Activated CD8-positive, alpha-beta memory T cell treated with anti-CD3 and anti-CD28 coated beads, Interleukin-2, amount 50 U/mL, for 1 hour (primary cell): ENCODE results near the gene ADAMTSL3.

Source experiments
- DNase-seq: peaks from one replicate; pipeline ENCODE4 v3.0.0-alpha.2; 2020; ENCODE audit errors: extremely low read depth

The ADAMTSL3 gene

DNA sequence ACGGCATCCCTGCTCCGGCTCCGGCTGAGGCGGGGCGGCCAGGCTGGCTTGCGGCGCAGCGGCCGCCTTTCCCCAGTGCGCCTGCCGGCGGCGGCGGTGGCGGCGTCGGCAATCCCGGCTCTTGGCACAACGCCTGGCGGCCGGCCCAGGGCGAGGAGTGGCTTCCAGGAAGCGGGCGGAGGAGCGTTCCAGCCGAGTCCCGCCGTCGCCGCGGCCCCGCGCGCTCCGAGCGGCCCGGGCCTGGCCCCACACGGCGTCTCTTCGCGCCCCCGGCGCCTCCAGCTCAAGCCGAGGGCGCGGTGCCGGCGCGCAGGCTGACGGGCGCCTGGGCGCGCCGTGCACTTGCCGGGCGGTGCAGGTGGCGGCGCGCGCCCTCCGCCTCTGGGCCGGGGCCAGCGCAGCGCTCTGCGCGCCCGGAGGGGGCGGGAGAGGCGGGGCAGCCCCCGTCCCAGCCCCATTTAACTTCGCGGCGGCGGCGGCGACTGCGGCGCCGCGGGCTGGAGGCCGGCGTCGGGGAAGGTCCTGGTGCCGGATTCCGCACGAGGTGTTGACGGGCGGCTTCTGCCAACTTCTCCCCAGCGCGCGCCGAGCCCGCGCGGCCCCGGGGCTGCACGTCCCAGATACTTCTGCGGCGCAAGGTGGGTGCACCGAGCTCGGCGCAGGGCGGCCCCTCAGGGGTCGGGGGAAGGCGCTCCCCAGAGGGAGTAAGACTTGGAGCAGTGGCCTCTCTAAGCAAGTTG lies at the start of gene ADAMTSL3:
ADAMTSL3 (plus strand) TSS at position 485 of the 740 bp plus-strand sequence. CDS start 1,639 bp downstream, outside the sequence.
- DNase-seq: no peak

DNA sequence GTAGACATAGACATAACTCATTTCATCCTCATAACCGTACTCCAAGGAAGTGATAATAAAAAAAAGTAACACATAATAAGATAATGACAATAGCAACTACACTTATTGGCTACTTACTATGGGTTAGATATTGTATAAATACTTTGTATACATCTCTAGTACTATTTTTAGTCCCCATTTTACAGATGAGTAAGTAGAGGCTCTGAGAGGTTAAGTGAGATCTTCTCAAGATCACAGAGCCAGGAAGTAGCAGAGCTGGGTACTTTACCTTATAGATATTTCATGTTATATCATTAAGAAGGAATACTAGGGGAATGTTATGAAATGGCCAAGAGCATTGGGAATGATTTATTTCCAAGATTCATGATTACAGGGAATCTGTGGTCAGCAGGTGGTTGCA lies 49.4 kb upstream of the ADAMTSL3 start:
- no peak for DNase-seq

DNA sequence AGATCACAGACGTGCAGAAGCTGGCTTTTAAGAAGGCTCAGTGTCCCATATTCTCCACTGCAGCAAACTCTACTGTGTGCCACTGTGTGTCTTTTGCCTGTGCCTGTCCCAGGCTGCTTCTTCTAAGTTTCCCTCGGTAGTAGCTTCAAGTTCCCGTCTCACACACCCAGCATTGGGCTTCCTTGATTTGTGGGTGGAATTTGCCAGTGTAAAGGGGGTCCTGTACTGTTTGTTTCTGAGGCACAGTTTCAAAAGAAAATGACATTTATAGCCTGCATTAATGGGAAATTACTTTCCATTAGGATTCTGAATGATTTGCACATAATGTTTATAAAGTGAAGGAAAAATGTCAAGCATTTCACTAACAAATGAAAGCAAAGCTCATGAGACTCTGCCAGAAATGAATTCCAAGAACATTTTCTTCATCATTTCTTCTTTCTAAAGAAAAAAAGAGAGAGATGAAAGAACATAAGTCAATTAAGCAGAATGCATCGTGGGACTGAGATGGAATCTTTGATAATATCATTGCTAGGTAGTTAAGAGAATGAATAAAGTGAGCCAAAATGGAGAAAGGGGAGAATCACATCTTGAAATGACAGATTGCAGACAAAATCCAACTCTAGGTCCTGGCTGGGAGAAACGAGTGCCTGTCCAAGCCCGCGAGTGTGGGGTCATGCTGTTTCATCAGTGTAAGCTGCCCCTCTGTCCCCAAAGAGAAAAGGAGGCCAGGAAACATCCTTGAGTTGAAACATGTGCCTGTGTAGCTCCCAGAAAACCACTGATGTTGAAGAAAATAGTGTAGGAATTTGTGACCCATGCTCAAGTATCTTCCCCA lies 48.6 kb upstream of the ADAMTSL3 start:
- no peak for DNase-seq

DNA sequence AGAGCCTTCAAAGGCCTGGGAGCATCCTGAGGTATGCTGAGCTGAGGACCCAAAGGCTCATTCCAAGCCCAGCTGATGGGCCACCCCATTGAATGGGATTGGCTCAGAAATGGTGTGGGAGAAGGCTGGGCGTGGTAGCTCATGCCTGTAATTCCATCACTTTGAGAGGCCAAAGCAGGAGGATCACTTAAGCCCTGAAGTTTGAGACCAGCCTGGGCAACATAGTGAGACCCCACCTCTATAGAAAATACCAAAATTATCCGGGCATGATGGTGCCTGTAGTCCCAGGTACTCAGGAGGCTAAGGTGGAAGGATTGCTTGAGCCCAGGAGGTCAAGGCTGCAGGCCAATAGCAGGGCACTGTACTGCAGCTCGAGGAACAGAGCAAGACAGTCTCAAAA lies 43.8 kb upstream of the ADAMTSL3 start:
- no peak for DNase-seq

DNA sequence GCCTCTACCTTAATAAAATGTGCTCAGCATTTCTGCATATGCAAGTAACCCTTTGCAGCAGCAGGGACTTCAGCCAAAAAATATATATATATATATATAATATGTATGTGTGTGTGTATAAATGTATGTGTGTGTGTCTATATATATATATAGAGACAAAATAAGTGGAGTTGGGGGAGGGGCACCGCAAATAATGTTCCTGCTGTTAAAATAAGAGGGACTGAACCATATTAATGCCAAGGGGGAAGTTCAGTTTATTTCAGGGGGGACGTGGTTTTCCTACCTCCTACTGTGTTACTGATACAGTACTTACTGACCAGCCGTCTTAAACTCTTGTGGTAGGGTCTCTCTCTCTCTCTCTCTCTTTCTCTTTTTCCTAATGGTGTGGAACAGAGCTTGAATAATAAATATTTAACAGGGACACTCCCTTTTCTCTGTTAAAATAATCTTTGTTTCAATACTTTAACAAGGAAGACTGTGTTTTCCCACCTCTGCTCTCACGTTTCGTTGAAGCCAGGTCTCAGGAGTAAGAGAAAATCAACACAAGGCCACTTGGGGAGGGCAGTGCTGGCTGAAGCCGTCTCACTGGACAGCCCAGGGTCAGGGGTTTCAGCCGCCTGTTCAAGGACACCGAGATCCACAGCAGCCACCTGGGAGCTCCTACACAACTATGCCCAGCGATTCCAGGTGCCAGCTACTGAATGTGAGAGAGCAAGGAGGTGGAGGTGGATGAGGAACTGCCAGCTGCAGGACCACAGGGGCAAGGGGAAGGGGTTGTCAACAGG lies 42.8 kb upstream of the ADAMTSL3 start:
- DNase-seq: no peak

DNA sequence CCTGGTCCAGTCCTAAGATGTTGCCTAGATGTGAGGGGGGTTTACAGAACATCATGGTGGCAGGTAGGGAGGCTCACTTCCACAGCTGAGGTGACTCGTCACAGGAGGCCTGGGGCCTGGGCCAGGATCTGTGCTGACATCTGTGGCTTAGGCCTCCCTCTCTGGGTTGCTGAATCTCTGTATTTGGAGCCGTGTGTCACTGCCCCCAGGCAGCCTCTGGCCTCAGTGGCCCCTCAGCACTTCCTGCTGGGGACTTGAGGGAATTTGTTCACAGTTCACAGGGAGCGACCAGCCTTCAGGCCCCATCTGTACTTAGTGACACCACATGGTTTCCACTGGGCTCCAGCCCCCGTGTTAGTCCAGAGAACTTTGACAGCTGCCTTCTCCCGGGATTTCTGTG lies 41.7 kb upstream of the ADAMTSL3 start:
- no peak for DNase-seq

DNA sequence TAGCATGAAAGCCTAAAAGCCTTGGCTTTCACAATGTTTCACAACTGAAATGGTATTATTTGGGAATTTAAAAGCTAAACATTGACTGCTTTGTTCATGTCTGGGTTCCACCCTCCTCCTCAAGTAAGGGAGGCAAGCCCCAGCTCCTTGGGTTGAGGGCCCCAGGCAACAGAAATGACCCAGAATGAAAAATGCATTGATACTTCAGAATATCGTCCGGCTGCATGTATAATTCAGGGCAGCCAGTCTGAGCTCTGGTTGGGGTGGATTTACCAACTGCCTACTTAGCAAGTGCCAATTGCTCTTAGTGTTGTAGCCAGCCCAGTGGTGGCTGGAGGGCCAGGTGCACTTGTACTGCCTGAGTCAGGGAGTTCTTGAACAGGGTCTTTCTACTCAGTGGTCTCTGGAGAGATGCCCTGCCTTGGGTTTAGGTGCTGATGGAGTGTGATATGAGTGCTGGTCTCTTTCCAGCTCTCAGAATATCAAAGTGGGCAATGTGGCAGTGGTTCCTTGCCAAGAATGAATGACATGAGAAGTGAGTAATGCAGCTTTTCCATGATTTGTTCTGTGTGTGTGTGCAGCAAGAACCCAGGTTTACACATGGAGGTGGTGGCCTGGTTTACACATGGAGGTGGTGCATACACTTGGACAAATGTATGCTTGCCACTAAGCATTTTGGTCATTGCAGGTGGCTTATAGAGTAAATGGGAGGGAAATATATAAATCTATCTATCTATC lies 40.9 kb upstream of the ADAMTSL3 start:
- DNase-seq: no peak

DNA sequence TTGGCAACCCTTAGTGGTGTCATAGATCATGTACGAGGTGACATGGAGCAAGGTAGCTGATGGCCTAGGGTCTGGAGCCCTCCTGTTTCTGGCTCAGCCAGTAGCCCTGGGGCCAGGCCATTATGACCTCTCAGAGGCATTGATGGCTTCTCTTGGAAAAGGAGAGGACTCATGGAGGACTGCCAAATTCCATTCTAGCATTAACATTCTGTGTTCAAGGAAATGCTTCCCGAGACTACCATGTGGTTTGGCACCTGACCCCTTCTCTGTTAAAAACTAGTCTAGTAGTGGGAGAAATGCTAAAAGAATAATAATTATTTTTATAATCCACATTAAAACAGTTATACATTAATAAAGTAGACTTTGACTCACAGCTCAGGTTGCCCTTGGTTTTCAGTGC lies 40.2 kb upstream of the ADAMTSL3 start:
- DNase-seq: no peak

- DNase-seq: no peak
Measured at GRCh38 chr15:83616840-83617239, 37.1 kb upstream of the ADAMTSL3 start.

DNA sequence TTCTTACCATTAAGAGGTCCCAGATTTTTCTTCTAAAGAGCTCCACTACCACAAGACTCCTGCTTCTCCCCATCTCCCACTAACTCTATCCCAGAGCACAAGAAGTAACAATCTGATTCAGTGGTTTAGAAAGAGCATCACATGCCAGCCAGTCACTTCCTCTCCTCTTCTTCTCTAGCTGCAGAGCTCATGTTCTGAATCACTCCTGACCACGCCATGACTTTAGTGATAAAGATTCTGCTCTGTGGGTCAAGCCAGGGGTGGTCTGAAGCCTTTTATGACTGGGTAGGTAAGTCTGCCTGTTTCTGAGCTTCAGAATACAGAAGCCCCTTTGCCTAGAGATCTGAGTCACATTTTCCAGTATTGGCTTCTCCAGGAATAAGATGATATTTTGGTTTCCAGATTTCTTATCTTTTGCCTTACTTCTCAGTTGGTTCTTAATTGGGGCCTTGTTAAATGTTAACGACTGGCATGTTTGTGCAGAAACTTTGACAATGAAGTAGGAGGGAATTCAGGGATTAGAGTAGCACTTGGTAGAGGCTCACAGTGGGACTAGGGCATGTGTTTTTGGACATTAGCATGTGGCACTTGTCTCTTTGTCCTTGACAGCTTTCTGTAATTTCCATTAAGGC lies 27.6 kb upstream of the ADAMTSL3 start:
- DNase-seq: no peak

- no peak for DNase-seq
Measured at GRCh38 chr15:83631534-83631933, 22.4 kb upstream of the ADAMTSL3 start.

DNA sequence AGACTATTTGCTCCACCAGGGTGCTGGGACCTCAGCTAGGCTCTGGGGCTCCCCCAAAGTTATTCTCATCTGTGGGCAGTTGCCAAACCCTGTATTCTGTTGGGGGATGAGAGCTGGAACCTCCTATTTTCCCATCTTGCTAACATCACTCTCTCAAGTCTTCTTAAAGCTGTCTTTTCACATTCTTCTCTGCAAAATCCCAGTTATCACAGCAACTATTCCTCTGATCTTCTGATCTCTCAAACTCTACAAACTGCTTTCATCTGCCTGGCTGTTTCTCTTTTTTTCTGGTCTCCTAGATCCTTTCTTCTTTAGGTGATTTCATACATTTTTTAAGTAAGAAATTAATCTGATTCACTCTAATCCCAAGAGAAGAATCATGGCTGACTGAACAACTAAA lies 10.7 kb upstream of the ADAMTSL3 start:
- DNase-seq: no peak

DNA sequence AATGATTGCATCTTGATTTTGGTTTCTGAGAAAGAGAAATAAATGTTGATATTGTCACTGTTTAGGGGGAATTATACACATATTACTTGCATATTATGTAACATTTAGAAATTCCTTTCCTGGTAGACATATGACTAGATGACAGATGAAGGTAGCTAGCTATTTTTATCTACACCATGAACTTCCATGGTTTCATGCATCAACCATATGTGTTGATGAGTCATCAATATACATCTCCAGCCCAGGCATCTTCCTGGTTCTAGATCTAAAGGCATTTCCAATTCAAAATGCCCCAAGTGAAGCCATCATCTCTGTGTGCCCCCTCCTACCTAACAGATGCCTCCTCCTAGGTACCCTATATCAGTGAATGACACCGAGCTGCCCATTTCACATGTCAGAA lies 9.5 kb upstream of the ADAMTSL3 start:
- no peak for DNase-seq

GRCh38 chr15:83650831-83651230 lies 3.1 kb upstream of the ADAMTSL3 start:
- no peak for DNase-seq

- no peak for DNase-seq
Measured at GRCh38 chr15:83651541-83651940, 2.4 kb upstream of the ADAMTSL3 start.

DNA sequence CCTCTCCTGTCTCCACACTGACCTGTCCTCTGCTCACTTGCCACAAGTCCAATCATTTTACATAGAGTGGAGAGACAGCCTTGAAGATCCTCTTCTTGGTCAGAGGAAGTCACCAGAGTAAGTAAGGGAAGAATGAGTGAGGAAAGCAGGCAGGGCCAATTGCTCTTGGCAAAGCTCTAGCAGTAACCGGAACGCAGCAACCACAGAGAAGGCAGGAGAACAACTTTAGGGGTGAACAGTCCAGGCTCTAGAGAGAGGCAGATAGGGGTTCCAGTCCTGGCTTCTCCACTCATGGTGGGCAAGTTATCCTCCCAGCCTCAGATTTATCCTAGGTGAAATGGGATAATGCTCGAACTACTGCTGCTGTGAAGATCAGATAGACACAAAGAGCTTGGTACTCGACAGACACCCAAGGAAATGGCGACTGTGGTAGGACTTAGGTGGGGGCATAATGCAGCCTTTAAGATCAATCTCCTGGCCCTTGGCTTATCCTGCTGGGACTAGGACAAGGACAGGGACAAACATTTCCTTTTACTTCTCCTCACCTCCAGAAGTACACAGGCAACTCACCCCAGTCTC lies 1.2 kb upstream of the ADAMTSL3 start:
- DNase-seq: no peak

DNA sequence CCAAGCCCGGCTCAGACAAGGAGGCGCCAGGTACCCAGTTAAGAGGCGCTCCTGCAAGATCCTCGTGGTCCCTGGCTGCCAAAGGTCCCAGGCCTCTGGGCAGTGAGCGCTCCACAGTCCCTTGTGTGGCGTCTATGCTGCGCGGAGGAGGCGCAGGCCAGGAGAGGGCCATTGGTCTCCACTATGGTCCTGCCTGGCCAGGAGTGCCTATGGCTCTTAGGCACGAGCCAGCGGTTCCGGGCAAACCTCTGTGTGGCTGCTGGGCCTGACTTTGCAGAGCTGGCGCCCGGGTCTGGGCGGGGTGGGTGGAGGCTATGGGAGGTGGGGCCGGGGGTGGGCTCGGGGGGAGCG lies 660 bp upstream of the ADAMTSL3 start:
- DNase-seq: no peak

- no peak for DNase-seq
Measured at GRCh38 chr15:83654379-83655236, 685 bp downstream of the ADAMTSL3 start.

- no peak for DNase-seq
Measured at GRCh38 chr15:83655237-83655616, 1.3 kb downstream of the ADAMTSL3 start.

DNA sequence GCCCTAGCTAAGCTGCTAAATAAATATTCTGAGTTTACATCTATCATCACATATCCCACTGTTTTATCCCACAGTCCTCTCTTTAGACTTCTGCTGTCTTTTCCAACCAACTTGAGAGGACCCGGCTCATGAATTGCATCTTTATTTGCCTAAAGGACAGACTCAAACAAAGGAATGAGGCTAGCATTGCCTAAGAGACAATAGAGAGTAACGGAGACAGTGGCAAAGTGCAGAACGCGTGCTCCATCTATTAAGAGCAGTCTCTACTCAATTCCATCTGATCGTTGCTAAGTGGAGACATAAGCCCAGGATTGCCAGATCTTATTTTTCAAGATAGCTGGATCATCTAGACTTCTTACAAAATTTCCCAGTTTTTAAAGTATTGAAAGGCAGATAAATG lies 2.3 kb downstream of the ADAMTSL3 start:
- no peak for DNase-seq
